Jurkat, Clone E6-1 (cell line): ENCODE results near the gene GAD2.
"Not testable (repeated sequence)": the region's sequence is repeated elsewhere in the genome, so short reads cannot be mapped to it uniquely, and the experiment has no call there.

Experiments
- DNase-seq: peaks from one replicate; pipeline ENCODE4 v3.0.0-alpha.2; 2011; ENCODE audit warnings: low read depth, low spot score
- H3K4me3 ChIP-seq: 2 replicates; pipeline ENCODE4 v1.5.1; 2011; ENCODE audit warnings: mild to moderate bottlenecking, low read length, control low read depth, moderate library complexity

GAD2 gene

GRCh38 chr10:26300001-26300400, 83.4 kb downstream of the GAD2 start:
- no peak overlapping the region for H3K4me3 ChIP-seq
- no peak for DNase-seq

- no peak overlapping the region for H3K4me3 ChIP-seq
- no peak for DNase-seq
Measured at GRCh38 chr10:26303366-26303765, 86.8 kb downstream of the GAD2 start.

GRCh38 chr10:26310361-26310760, 93.8 kb downstream of the GAD2 start:
- DNase-seq = no peak
- no peak overlapping the region for H3K4me3 ChIP-seq

- no peak for DNase-seq
- H3K4me3 ChIP-seq = no peak overlapping the region
Measured at GRCh38 chr10:26311383-26311940, 94.9 kb downstream of the GAD2 start.

GRCh38 chr10:26314265-26315013, 97.9 kb downstream of the GAD2 start:
- H3K4me3 ChIP-seq = no peak overlapping the region
- no peak for DNase-seq

GRCh38 chr10:26318672-26319071, 102.1 kb downstream of the GAD2 start:
- H3K4me3 ChIP-seq = no peak overlapping the region
- DNase-seq = no peak

GRCh38 chr10:26323219-26323618, 106.6 kb downstream of the GAD2 start:
- DNase-seq = no peak
- no peak overlapping the region for H3K4me3 ChIP-seq

- H3K4me3 ChIP-seq = no peak overlapping the region
- no peak for DNase-seq
Measured at GRCh38 chr10:26326851-26327250, 110.3 kb downstream of the GAD2 start.

- no peak for DNase-seq
- H3K4me3 ChIP-seq = no peak overlapping the region
Measured at GRCh38 chr10:26327811-26328210, 111.2 kb downstream of the GAD2 start.

GRCh38 chr10:26331371-26331770, 114.8 kb downstream of the GAD2 start:
- H3K4me3 ChIP-seq = no peak overlapping the region
- DNase-seq = no peak

- no peak for DNase-seq
- no peak overlapping the region for H3K4me3 ChIP-seq
Measured at GRCh38 chr10:26334232-26334931, 117.8 kb downstream of the GAD2 start.

- H3K4me3 ChIP-seq = peak overlapping the region; percentile 53
- peak; percentile 79 for DNase-seq
Measured at GRCh38 chr10:26334932-26335573, 118.5 kb downstream of the GAD2 start.

GRCh38 chr10:26335574-26336093, 119.1 kb downstream of the GAD2 start:
- peak; percentile 7 for DNase-seq
- H3K4me3 ChIP-seq = peak overlapping the region; percentile 53

- no peak overlapping the region for H3K4me3 ChIP-seq
- no peak for DNase-seq
Measured at GRCh38 chr10:26336979-26337378, 120.4 kb downstream of the GAD2 start.

GRCh38 chr10:26341701-26342100, 125.1 kb downstream of the GAD2 start:
- H3K4me3 ChIP-seq = no peak overlapping the region
- DNase-seq = no peak

GRCh38 chr10:26348821-26349417, 132.3 kb downstream of the GAD2 start:
- H3K4me3 ChIP-seq, DNase-seq: not testable (repeated sequence)
